Stimulated activated CD4-positive, alpha-beta T cell treated with anti-CD3 and anti-CD28 coated beads, Interleukin-1b, Interleukin-23, amount 100 ng/mL, for 48 hours (primary cell): ENCODE results near the gene GNG13.

Experiments used
- DNase-seq: peaks from one replicate; pipeline ENCODE4 v3.0.0-alpha.2; 2020

Gene GNG13

DNA sequence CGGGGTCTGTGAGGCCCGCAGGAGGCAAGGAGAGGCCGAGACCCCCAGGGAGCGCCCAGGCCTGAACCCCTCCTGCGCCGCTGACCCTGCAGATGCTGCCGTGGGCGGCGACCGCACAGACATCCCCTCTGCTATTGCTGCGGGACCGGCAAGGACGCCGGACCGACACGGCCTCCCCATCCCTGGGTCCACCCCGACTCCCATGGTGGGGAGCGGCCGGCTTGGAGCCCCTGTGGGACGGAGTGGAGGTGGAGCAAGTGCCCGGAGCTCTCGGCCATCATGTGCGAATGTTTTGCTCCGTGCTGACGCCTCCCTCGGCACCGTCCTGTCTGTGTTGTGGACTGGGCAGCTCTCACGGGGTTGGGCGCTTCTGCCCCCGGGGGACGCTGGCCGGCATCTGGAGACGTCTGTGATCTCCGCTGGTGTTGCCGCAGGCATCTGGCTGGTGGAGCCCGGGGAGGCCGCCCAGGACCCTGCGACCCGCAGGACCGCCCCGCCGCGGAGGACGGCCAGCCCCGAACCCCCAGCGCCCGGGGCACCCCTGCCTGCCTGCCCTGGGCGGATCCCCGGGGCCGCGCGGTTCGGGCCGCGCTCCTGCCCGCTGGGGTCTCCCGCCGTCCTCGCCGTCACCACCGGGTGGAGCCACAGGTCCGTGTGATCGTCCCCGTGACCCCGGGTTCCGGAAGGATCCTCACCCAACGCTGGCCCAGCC, 12.8 kb upstream of the GNG13 start:
- peak; percentile 39 for DNase-seq

DNA sequence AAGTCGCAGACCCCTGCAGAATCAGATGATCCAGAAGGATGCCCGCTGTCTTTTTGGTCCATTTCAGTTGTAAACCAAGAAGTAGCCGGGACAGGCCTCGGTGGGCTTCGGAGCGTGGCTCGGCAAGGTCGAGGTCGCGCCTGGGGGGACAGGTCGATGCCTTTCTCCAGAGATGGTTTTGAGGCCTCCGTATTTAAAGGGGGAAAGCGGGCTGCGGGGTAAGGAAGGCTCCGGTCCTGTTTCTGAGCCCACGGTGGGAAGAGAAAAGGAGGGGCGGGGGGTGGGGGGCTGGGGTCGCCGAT, 7.5 kb upstream of the GNG13 start:
- DNase-seq, result no peak

DNA sequence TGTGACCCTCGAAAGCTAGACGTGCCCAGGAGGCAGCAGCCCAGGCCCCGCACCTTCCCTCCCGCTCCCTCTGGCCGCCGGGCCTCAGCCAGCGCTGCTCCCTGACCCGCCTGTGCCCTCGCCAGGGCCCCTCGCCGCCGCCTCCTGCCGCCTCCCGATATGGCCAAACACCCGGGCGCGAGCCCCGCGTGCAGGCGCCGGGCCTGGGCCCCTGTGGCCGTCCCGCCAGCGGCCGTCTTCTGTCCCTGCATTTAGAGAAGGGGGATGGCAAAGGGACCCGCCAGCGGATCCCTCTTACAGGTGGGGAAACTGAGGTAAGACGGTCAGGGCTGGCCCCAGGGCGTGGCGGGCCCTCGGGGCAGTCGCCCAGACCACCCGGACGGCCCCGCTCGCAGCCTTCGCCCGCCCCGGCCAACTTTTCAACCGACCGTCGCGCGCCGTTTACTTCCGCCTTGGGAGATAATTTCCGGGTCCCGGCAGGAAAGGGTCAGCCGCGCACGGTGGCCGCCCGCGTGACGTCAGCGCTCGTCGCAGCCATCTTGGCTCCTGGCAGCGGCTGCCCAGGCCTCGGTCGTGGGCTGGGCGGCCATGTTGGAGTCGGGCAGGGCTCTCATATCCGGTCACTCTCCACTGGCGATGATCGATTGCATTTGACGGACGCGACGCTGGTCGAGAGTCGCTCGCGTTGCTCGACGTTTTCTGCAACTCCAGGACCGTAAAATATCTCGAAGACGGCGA, 7.0 kb upstream of the GNG13 start:
- DNase-seq, result peak; percentile 85

DNA sequence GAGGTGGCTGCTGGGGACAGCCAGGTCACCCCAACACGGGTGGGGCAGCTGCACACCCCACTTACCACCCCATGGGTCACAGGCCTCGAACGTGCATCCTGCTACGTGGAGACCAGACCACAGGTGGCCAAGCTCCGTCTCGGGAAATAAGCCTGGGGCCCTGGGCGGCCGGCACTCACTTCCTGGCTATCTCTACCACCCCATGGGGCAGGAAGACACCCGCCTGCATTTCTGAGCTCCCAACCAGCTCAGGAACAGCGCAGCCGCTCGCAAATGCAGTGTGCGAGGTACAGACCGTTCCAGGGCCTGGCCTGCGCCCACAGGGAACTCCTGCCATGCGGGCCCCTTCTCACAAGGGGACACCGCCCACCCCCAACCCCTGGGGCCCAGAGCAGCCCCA, 4.9 kb upstream of the GNG13 start:
- DNase-seq, result no peak

DNA sequence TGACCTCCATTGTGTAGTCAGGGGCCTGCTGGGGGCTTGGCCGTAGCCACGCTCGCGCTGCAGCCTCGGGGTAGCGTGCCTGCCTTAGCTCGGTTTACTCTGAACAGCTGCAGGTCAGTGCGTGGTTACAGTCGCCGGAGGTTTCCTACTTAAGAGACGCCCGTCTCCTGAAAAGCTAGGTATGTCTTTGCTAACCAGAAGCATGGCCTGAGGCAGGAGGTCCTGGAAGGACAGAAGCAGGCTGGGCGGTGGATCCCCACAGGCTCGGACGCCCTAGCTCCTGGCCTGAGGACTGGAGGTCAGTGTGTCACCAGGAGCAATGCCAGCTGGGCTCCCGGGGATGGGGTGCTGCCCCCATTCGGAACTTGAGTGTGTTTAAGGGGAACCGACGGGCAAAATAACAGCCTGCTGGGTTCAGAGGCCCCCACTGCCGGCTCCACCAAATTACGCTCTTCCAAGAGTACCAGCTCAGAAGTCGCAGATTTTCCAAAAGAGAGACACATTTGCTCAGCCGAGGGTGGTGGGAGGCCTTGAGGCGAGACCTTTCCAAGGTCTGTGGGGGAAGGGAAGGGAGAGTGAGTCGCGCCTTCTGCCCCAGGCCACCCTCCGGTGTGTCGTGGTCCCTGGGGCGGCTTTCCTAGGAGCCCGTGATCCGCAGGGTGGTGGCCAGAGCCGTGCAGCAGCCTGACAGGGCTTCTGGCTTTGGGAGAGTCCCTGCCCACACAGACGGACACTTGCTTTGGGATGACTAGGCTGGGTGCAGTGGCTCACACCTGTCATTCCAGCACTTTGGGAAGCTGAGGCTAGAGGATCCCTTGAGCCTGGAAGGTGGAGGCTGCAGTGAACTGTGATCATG, 3.9 kb upstream of the GNG13 start:
- no peak for DNase-seq

DNA sequence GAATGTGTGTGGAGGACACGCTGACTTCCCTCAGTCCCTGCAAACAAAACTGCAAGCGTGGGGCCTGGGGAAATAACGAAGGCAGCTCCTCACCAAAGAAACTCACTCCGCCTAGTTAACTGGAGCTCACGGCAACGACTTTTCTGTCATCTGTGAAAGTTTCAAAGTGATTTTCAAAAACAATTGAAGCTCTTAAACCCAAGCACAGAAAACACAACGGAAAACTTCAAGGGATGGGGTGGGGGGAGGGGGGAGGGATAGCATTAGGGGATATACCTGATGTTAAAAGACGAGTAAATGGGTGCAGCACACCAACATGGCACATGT, 3.2 kb upstream of the GNG13 start:
- no peak for DNase-seq

DNA sequence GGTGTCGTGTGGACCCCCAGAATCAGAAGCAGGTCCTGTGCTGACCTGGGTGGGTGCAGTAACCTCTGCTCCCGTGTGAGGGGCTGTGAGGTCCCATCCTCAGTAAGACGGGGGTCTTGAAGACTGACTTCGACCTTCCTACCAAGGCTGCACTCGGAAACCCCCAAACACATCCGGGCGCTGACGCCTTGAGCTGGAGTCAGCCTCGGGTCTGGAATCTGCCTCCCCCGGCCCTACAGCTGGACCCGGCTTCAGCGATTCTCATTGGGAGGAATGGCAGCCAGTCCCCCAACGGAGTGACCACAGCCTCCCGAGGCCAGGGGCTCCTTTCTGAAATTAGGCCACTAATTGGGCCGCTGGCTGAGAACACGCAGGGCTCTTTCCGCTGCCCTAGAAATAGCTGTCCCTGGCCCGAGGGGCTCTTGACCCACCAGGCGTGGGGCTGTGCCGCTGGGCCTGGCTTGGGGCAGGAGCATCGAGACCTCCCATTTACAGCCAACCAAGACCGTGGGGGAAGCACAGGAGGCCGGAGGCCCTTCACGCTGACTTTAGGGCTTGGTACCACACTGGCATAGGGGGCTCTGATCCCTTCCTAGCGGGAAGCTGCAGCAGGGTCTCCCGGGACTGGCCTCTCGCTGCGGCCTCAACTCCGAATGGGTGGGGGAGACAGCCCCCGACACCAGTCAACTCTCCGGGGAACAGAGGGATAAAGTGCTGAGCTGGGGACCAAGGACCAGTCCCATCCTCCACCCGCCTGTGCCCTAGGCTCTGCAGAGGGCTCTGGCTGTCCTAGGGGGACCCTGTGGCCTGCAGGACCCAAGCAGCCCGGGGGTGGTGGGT, 2.6 kb upstream of the GNG13 start:
- no peak for DNase-seq

DNA sequence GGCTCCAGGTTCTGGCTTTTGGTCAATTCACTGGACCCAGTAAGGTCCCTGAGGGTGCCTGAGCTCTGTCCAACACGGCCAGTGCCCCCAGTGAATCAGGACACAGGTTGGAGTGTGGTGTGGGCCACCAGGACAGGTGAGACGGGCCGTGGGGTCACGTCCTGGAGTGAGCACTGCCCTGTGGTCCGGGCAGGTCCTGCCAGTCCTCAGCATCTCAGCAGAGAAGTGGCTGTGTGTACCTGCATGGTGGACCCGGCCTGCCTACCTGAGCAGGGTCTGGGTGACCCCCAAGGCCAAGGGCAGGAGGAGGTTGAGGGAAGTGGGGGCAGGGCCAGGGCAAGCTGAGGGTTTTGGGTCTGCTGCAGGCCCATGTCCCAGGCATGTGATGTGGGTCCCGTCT, 1.9 kb upstream of the GNG13 start:
- no peak for DNase-seq

DNA sequence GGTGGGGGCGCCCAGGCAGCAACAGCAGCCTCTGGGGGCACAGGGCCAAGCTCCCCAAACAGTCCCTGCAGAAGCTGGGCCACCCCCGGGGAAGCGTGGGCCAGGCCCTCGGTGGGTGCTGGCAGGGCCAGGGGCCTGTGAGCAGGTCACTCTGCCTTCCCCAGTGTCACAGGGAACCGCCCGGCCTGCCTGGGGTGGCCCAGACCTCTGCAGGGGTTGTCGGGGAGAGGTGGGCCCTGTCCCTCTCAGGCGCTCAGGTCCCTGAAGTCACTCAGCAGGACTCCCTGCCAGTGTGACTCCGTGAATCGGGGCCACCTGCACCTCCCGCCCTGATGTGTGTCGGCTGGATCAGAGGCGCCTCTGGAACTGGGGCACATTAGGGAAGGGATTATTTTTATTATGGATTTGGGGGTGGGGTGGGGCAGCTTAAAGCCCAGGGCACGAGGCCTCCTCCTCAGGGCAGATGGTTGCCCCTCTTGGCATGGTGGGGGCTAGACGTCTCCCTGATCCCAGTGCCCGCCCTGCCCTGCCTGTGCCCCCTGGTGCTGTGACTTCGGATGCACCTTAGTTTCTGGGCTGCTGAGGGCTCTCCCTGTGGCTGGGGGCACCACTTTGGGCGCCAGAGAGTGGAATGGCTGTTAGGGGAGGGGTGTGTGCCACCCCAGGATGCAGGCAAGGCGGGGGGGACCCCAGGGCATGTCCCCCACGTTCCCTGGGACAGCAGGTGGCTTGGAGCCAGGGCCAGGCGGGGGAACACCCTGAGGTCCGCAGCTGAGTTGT, 1.2 kb upstream of the GNG13 start:
- no peak for DNase-seq

DNA sequence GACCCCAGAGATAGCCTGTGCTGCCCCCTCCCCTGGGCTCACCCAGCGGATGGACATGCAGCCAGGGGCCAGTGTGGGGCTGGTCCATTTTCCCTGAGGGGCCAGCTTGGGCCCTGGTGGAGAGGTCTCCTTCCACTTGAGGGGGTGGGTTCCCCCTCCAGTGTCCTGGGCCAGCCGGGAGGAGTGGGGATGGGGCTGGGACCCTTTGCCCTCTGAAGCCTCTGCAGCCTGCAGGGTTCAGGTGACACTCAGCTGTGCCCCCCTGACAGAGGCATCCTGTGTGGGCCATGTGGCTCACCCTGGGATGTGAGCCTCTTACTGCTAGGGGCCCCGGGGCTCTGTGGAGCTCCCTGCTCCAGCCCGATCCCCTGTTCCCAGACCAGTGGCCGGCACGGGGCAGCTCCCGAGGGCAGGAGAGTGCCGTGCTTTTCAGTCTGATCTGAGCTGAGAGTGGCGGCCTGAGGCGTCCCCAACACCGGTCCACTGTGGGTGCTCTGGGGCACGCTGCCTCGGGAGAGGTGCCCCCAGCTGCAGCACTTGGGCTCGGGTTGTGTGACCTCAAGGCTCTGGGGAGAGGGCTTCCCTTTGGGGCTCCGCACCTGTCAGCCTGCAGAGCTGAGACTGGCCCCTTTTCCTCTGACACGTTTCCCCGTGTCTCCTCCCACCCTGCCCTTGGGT, 439 bp upstream of the GNG13 start:
- no peak for DNase-seq

DNA sequence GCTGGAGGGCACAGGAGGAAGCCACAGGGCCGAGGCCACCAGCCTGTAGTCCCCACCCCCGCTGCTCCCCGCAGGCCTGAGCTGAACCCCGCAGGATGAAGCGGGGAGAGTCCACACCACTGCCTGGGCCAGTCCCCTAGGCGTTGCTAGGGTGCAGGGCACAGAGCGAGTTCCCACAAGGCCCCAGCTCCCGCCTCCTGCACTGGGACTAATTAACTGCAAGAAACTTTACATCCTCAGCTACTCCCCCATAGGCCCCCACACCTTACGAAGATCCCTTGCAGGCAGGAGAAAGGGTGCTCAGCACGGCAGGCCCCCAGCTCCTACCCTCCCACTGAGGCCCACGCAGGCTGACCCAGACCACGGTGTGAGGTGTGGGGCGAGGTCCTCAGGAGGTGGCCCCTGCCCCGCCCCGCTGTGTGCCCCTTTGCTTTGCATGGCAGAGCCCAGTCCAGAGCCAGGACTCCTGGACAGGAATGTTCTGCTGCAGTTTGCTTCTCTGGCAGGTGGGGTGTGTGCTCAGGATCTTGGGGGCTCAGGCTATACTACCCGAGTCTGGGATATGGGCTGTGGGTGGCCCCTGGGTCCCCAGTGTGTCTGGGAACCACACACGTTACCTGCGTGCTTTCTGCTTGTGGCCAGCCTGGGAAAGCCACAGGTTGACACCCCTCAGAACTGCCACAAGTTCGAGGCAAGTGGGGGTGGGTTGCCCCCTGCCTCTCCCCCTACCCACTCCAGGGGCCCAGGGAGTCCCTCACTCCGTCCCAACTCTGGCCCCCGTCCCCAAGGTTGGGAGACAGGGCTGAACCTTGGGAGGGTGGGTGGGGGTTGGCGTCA, 1.2 kb downstream of the GNG13 start:
- DNase-seq, result no peak

DNA sequence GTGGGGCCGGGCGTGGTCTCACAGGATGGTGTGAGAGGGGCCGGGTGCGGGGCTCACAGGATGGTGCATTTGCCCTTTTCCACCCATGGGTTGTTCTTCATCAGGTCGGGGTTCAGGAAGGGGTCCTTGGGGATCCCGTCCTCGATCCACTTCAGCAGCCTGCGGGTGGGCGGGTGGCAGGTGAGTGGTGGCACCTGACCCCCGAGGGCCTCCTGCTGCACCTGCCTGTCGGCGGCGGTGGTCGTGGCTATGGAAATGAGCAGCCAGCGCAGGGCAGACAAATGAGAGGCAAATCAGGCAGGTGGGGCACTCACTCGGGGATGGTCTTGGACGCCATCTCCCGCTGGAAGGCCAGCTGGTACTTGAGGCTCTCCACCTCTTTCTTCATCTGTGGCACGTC, 1.9 kb downstream of the GNG13 start:
- DNase-seq, result no peak

DNA sequence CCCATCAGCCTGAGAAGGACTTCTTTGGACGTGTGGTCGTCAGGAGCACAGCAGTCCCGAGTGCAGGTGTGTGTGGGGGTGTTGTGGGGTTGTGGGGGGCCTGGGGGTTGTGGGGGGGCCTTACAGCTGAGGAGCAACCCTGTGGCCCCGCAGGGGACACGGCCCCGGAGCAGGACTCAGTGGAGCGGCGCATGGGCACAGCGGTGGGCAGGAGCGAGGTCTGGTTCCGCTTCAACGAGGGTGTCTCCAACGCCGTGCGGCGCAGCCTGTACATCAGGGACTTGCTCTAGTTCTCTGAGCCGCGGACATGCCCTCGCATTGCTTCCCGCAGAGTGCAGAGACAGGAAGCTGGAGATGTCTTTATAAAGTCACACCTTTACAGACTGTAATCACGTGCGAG, 2.8 kb downstream of the GNG13 start:
- DNase-seq, result no peak

DNA sequence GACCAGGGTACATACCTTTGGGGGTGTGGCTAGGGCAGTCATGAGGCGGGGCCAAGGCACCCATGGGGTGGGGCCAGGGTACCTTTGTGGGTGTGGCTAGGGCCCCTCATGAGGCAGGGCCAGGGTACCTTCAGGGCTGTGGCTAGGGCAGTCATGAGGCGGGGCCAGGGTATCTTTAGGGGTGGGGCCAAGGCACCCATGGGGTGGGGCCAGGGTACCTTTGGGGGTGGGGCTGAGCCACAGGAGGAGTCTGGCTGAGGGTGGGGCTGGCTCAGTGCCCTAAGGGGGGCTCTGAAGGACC, 3.5 kb downstream of the GNG13 start:
- peak; percentile 44 for DNase-seq

DNA sequence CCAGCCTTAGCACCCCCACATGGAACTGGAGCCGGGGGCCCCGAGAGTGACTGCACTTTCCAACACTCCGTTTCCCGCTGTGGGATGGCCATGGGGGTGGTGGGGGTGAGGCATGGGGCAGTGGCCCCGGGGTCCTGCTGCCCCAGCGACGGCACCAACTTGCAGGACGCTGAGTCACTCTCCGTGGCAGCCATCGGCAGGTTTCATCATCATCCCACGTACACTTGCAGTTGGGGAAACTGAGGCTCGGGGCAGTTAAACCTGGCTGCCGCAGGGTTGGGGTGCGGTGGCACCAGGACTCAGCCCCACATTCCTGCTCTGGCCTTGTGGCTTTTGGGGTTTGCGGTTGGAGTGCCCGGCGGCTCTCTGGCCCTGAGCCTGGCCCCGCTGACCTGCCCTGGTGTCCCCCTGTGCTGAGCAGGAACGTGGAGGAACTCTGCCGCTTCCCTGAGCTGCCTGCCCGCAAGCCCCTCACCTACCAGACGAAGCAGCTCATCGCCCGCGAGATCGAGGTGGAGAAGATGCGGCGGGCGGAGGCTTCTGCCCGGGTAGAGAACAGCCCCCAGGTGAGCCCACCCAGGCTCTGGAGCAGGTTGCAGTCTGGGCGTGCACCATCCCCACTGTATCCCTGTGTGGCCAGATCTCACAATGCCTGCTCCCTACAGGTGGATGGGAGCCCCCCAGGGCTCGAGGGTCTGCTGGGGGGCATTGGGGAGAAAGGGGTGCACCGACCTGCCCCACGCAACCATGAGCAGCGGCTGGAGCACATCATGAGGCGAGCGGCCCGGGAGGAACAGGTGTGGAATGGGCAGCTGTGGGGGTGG, 4.0 kb downstream of the GNG13 start:
- no peak for DNase-seq

DNA sequence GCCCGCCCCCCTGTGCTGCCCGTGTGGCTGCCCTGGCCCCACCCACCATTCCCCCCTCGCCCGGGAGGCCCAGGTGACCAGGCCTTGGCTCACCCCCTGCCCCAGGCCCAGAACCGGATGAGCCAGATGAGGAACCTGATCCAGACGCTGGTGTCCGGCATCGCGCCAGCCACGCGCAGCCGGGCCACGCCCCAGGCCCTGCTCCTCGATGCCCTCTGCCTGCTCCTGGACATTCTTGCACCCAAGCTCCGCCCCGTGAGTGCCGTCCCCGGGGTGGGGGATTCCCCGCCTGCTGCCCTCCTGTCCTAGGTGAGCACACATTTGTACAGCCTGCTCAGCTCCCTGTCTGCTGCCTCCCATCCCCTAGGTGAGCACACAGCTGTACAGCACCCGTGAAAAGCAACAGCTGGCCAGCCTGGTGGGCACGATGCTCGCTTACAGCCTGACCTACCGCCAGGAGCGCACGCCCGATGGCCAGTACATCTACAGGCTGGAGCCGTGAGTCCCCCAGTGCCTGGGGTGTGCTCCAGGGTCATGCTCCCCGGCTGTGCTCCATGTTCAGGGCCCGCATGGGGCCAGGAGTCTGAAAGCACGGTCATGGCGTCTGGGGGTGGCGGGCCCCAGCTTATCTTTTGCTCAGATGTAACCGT, 4.8 kb downstream of the GNG13 start:
- no peak for DNase-seq

DNA sequence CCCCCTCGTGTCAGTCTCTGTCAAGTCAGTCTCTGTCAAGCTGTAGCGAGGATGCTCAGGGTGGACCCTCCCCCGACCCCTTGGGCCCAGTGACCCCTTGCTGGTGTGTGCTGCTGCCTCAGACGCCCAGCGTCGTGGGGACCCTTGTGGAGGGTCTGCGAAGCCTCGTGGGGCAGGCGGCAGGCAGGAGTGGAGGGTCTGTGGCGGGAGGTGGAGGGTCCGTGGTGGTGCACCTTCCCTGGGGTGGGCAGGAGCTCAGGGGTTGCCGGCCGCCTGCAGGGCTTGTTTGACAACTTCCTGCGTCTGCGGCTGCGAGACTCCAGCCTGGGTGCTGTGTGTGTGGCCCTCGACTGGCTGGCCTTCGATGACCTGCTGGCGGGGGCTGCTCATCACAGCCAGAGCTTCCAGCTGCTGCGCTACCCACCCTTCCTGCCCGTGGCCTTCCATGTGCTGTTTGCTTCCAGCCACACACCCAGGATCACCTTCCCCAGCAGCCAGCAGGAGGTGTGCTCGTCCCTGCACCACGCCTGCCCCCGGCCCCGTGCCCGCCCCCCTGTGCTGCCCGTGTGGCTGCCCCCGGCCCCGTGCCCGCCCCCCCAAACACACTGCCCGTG, 5.6 kb downstream of the GNG13 start:
- no peak for DNase-seq

DNA sequence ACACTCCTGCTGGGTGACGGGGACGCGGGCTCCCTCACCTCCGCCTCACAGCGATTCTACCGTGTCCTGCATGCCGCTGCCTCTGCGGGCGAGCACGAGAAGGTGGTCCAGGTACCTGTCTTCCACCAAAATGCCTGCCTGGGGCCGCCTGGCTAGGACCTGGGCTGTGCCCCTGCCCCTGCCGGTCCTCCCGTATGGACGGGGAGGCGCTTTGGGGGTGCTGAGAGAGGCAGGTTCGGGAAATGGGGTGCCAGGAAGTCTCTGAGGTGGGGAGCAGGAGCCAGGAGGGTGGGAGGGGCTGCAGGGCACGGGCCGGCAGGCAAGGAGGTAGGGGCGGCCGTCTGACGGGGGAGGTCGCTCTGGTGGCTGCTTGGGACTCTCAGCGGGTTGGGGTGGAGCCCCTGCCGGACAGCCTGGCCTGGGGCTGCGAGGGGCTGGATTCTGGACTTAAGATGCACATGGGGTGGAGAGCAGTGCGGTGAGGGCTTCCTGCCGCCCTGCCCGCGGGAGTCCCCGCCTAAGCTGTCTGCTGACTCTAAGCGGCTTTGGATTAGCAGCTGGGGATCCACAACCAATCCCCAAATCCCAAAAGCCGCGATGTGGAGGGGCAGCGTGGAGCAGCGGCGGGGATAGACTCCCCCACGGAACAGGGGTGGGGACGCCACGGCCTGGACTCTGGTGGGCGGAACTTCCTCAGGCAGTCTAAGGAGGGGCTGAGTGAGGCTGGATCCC, 6.3 kb downstream of the GNG13 start:
- no peak for DNase-seq
